GM19397 (cell line): ENCODE measurements around the gene PSENEN.
"Not testable (repeated sequence)": the region's sequence is repeated elsewhere in the genome, so short reads cannot be mapped to it uniquely, and the experiment has no call there.

Experiments
- ATAC-seq: cut with Tn5 transposase; IDR thresholded peaks from one replicate; pipeline ENCODE4 v1.9.1; 2021; ENCODE audit warnings: mild to moderate bottlenecking, moderate library complexity; ENCODE audit not compliant: unreplicated experiment

The PSENEN gene

GRCh38 chr19:35787227-35787799 lies 41.9 kb downstream of the PSENEN start:
- ATAC-seq: no peak

- ATAC-seq: no peak
Measured at GRCh38 chr19:35788205-35788960, 42.9 kb downstream of the PSENEN start.

- no peak for ATAC-seq
Measured at GRCh38 chr19:35789195-35789977, 43.9 kb downstream of the PSENEN start.

GRCh38 chr19:35789978-35790944 lies 44.8 kb downstream of the PSENEN start:
- ATAC-seq: no peak

- no peak for ATAC-seq
Measured at GRCh38 chr19:35790981-35791813, 45.7 kb downstream of the PSENEN start.

- ATAC-seq: no peak
Measured at GRCh38 chr19:35791814-35792279, 46.4 kb downstream of the PSENEN start.

GRCh38 chr19:35792312-35792711 lies 46.9 kb downstream of the PSENEN start:
- ATAC-seq: no peak

- no peak for ATAC-seq
Measured at GRCh38 chr19:35792888-35793287, 47.4 kb downstream of the PSENEN start.

- ATAC-seq: no peak
Measured at GRCh38 chr19:35793381-35794165, 48.1 kb downstream of the PSENEN start.

- not testable (repeated sequence) for ATAC-seq
Measured at GRCh38 chr19:35795564-35795963, 50.1 kb downstream of the PSENEN start.
